GM21526 (cell line): ENCODE results near the gene PCYT1A.
"Not testable (repeated sequence)": the region's sequence is repeated elsewhere in the genome, so short reads cannot be mapped to it uniquely, and the experiment has no call there.

ENCODE experiments used
- ATAC-seq: cut with Tn5 transposase; IDR thresholded peaks from one replicate; pipeline ENCODE4 v1.9.1; 2021; ENCODE audit warnings: moderate library complexity; ENCODE audit not compliant: unreplicated experiment, low FRiP score

The PCYT1A gene

DNA sequence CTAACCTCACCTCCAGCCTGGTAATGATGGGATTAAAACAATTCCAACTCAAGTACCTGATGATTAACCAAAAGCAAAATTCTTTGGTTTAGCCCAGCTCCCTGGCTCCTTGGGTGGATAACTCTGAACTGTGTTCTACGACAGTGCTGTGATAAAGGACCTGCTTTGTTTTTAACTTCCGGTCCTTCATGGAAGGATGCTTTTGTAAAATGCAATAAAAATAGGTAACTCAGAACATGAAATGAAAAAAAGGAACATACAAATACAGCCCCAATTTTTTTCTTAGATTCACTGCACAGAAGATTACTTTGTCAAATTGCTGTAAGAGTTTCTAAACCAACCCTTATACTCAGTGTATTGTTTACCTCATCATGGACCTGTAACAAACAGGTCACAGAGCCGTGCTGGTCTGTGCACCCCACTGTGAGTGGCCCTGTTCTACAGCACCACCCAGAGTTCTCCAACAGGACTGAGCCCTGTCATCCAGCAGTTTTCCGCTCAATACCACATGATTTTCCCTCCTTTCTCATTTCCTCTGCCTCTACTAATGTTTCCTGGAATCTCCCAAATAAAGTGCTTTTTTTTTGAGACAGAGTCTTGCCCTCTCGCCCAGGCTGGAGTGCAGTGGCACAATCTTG lies 4.9 kb upstream of the PCYT1A start:
- ATAC-seq, result no peak

DNA sequence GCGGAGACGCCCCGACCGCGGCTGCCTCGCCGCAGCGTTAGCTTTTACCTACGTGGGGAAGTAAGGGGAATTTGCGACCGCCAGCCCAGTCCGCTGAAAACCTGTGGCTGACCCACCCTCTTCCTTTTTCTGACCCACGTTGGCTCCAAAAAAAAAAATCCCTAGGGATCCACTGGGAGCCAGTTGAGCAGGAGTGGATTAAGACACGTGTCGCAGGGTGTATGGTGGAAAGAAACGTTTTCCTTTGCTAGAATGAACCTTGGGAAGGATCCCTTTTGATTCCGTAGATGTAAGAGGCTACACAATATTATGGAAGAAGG lies 575 bp upstream of the PCYT1A start:
- ATAC-seq, result no peak

DNA sequence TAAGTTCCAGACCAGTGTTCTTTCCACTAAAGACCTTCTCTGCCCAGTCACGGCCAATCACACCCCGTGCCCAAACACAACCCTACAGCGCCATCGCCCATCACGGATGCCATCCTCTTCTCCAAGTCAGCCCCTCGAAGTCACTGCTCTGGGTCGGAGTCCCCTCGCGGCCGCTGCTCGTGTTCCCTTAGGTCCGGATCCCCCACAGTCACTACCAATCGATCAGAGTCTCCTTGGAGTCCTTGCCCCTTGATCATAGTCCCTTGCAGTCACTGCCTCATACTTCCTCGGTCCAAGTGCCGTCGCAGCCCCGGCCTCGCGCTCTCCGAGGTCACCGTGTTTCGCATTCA lies 461 bp downstream of the PCYT1A start:
- no peak for ATAC-seq

DNA sequence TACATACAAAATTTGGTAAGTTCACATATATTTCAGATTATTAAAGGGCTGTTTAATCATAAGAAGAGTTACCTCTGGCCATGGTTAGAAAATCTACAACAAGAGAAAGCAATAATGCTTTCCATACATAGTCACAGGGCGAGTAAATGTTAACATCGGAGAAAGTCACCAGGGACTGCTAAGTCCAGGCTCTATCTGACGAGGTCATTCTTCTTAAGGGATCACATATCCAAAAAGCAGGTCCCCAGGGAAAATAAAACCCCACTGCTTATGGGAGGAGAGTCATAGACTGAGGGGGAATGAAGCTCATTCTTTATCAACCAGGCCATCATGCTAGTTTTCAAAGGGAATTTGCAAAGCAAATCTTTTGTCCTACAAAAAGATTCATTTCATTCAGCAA lies 3.1 kb downstream of the PCYT1A start:
- ATAC-seq, result no peak

DNA sequence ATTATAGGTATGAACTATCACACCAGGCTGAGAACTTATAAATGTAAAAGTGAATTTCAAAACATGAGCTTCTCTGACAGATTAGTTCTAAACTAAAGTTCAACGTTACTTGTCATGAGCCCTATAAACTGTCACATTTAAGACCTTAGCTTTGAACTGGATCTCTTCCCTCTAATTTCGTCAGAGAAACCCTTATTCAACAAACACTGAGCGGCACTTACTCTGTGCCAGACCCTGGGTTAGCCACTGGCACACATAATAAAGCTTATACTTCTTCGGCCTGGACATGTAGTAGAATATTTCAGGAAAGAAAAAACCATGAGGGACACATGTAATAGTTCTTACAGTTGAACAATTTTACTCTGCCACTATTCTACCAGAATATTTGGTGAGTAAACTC lies 5.6 kb downstream of the PCYT1A start:
- no peak for ATAC-seq

DNA sequence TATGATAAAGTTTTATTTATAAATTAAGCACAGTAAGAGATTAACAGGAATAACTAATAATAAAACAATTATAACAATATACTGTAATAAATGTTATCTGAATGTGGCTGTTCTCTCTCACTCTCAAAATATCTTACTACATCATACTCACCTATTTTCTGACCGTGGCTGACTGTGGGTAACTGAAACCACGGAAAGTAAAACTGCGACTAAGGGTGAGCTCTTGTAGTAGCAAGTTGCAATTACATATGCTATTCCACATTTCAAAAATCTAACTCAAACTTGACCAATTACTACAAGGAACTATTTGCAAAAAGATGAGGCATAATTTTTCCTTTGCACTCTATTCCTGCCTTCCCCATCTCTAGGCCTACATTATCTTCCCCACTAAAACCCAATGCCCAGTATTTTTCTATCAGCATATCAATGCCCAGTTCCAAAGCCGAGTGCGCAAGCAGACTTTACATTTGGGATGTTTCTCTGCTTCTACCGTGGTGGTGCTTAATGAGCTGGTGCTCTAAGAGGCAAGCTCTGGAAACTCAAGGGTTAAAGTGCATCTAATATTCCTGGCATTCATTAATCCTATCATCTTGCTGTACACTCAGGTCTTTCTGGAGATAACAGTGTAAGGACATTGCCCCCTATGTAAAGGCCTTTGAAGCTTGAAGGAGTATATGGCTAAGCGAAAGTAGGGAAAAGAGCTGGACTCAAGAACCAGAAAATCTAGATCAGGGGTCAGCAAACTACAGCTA lies 6.7 kb downstream of the PCYT1A start:
- ATAC-seq, result no peak

DNA sequence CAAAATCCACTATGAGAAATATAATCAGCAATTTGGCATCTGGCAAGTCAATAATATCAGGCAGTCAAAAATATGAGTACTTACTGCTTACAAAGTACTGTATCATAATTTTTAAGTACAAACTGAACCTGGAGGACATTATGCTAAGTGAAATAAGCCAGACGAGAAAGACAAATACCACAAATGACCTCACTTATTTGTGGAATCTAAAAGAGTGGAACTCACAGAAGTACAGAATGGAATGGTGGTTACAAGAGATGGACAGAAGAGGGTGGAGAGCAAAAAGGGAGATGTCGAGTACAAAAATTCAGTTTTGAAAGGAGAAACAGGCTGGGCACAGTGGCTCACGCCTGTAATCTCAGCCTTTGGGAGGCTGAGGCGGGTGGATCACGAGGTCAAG lies 12.4 kb downstream of the PCYT1A start:
- ATAC-seq, result no peak

GRCh38 chr3:196274585-196274984 lies 12.9 kb downstream of the PCYT1A start:
- peak; percentile 77 for ATAC-seq

- ATAC-seq, result no peak
Measured at GRCh38 chr3:196273655-196274054, 13.9 kb downstream of the PCYT1A start.

DNA sequence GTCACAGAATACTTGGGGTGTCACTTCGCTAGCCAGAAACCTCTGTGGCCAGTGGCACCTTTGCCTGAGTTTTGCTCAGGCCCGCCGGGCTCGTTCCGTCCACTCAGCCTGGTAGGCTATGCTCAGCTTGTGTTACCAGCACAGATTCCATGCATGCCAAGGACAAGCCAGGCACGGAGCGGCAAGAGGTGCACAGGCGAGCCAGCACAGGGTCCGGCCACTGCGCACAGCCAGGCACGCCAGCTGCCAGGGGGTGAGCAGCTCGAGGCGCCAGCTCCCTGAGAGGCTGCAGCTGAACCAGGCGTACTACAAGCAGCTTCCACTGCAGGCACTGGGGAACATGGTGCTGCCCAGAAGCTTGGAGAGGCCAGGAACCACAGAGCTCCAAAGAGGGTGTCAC lies 14.7 kb downstream of the PCYT1A start:
- ATAC-seq, result no peak

- ATAC-seq, result no peak
Measured at GRCh38 chr3:196270499-196270898, 17.0 kb downstream of the PCYT1A start.

DNA sequence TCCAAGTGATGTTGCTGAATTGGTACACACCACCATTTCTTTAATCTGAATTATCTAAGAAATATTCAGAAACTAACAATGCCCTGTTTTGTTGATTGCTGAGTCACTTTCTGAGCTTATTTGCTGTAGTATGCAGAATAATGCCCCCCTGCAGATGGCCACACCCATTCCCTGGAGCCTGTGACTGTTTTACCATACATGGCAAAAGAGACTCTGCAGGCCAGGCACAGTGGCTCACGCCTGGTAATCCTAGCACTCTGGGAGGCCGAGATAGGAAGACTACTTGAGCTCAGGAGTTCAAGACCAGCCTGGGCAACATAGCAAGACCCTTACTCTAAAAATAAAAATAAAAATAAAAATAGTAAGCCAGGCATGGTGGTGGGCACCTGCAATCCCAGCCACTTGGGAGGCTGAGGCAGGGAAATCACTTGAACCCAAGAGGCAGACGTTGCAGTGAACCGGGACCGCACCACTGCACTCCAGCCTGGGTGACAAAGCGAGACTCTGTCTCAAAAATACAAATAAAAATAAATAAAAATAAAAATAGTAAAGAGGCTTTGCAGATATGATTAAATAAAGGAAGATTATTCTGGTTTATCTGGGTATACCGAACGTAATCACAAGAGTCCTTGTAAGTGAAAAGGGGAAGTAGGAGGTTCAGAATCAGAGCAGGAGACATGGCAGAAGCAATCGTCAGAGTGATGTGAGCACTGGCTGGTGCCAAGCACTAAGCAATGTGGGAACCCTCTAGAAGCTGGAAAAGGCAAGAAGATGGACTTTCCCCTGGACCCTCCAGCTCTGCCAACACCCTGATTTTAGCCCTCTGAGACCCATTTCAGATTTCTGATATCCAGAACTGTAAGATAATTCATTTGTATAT lies 19.0 kb downstream of the PCYT1A start:
- ATAC-seq, result no peak

GRCh38 chr3:196263819-196264218 lies 23.7 kb downstream of the PCYT1A start:
- ATAC-seq, result no peak

GRCh38 chr3:196260784-196261183 lies 26.7 kb downstream of the PCYT1A start:
- ATAC-seq, result no peak

DNA sequence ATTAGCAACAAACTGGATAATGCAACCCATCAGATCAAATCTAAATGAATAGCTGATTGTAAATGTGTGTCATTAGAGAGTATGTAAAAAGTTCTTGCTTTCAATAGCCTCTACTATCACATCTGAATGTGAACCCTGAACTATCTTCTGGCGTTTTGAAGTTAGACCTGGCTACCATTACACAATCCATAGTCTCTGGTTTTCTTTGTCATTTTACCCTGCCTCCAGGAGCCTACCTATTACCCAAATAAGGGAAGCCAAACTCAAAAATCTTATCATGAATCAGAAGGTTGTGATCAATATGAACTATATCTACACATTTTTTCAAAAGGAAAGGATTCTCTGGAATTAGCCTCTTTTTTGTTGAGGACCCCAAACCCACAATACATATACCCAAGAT lies 31.8 kb downstream of the PCYT1A start:
- ATAC-seq, result no peak

GRCh38 chr3:196254376-196255283 lies 32.9 kb downstream of the PCYT1A start:
- no peak for ATAC-seq

GRCh38 chr3:196251918-196252317 lies 35.6 kb downstream of the PCYT1A start:
- ATAC-seq, result no peak

DNA sequence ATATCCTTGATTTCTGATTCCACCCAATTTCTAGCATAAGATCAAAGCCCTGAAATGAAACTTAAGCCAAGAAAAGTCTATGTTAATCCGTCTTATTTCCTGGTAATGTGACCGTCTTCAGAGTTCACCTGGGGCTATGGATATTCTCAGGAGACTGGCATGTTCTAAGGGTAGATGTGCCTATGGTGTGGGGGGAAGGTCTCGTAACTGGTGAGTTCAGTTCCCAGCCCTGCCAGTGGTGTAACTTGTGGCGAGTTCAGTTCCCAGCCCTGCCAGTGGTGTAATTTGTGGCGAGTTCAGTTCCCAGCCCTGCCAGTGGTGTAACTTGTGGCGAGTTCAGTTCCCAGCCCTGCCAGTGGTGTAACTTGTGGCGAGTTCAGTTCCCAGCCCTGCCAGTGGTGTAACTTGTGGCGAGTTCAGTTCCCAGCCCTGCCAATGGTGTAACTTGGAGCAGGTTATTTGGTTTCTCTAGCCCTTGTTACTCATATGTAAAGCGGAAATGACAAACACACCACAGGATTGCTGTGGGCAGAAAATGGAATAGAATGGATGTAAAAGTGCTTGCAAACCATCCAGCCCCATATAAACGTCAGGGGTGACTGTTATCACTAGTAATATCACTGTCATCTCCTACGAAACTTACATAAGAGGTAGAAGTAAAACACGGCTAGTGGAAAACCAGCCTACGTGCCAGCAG lies 40.8 kb downstream of the PCYT1A start:
- ATAC-seq, result no peak

DNA sequence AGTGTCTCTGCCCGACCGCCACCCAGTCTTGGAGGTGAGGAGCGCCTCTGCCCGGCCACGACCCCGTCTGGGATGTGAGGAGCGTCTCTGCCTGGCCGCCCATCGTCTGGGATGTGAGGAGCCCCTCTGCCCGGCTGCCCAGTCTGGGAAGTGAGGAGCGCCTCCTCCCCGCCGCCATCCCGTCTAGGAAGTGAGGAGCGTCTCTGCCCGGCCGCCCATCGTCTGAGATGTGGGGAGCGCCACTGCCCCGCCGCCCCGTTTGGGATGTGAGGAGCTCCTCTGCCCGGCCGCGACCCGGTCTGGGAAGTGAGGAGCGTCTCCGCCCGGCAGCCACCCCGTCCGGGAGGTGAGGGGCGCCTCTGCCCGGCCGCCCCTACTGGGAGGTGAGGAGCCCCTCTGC lies 43.4 kb downstream of the PCYT1A start:
- ATAC-seq, result not testable (repeated sequence)

DNA sequence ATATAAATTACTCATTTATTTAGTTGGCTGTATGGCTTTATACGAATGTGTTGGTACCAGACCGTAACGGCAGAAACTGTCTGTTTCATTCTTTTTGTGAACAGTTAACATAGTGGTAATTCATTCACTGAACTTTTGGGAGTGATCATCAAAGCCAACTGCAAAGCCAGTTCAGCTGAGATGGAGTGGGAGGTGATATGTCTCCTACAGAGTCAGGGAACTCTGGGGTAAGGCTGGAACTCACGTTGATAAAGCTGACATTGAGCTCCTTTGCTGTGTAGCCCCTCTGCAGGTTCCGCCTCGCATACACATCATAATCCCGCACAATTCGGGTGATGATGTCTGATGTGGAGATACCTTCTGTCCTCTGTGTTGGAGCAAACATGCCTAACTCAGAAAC lies 45.8 kb downstream of the PCYT1A start:
- ATAC-seq, result no peak
